GM12874 (cell line): ENCODE measurements around the gene CEP170B.

Source experiments
- TF ChIP-seq, protein P1 (sequence below): IDR thresholded peaks from 2 replicates; pipeline ENCODE4 v1.5.1; 2011; ENCODE audit warnings: low read depth, mild to moderate bottlenecking, control low read depth, low read length, moderate library complexity; ENCODE audit not compliant: insufficient read depth

The CEP170B gene

DNA sequence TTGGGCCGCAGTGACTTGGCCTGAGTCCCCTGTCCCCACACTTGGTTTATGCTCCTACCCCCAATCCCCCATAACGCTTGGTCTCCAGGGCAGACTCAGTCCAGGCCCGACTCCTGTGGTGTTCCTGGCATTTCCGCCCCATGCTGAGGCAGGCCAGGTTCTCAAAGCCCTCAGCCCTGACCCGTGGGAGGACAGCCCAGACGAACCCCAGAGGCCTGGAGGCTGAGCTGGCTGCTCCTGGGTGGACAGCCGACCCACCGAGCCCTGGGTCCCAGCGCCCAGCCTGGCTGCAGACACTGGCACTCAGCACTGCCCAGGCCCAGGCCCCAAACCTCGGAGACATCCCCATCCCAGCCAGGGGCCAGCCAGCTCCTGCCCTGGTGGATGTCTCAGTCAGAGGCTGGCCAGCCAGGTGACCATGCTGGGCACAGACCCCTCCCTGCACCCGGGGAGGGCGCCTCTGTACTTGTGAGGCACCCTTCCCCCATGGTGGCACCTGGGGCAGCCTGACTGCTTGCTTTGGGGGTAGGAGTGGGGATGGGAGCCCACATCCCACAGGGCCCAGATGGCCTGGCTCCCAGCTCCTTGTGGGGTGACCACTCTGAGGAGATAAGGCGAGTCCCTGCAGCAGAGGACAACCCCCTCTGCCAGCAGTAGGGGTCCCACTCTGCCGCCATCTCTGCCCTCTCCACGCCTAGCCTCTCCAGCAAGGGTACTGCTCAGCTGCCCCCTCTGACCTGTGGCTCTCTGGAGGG, 61.0 kb downstream of the CEP170B start:
- TF ChIP-seq, protein P1, sequence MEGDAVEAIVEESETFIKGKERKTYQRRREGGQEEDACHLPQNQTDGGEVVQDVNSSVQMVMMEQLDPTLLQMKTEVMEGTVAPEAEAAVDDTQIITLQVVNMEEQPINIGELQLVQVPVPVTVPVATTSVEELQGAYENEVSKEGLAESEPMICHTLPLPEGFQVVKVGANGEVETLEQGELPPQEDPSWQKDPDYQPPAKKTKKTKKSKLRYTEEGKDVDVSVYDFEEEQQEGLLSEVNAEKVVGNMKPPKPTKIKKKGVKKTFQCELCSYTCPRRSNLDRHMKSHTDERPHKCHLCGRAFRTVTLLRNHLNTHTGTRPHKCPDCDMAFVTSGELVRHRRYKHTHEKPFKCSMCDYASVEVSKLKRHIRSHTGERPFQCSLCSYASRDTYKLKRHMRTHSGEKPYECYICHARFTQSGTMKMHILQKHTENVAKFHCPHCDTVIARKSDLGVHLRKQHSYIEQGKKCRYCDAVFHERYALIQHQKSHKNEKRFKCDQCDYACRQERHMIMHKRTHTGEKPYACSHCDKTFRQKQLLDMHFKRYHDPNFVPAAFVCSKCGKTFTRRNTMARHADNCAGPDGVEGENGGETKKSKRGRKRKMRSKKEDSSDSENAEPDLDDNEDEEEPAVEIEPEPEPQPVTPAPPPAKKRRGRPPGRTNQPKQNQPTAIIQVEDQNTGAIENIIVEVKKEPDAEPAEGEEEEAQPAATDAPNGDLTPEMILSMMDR, result no peak

GRCh38 chr14:104926619-104927431, 61.8 kb downstream of the CEP170B start:
- TF ChIP-seq, protein P1, result no peak

- TF ChIP-seq, protein P1, result no peak
Measured at GRCh38 chr14:104927432-104927816, 62.4 kb downstream of the CEP170B start.

- TF ChIP-seq, protein P1, result no peak
Measured at GRCh38 chr14:104927901-104928300, 62.8 kb downstream of the CEP170B start.

- TF ChIP-seq, protein P1, result no peak
Measured at GRCh38 chr14:104928391-104929133, 63.5 kb downstream of the CEP170B start.

DNA sequence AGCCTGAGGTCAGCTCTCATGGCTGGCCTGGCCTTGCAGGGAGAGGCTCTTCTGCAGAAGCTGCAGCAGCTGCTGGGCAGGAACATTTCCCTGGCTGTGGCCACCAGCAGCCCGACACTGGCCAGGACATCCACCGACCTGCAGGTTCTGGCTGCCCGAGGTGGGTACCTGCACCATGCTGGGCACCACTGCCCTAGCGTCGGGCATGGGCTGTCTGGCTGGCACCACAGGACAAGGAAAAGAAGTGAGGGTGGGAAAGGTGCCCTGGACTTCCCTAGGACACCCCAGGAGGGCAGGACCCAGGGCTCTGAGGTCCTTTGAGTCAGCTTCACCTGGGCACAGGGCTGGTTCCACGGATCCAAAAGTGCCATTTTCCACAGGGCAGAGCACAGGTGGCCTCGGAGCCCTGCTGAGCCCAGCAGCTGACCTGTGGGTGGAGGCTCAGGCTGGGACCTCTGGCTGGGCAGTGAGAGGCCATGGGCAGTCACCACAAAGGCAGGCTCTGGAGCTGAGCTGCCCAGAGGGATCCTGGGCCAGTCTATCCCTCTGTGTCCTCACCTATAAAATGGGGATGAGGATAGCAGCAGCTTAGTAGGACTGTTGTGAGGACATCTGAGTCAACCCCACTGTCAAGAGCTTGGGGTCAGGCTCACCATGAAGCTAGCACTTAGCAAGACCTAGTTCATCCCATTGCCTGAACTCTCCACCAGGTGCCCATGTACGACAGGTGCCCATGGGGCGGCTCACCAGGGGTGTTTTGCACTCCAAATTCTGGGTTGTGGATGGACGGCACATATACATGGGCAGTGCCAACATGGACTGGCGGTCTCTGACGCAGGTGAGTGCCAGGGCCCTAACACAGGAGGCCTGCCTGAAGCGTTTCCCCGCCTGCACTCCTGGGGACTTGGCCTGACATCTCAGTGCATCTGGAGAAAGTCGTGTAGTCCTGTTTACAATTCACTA, 64.5 kb downstream of the CEP170B start:
- TF ChIP-seq, protein P1, result no peak
